KBM-7 (cell line): ENCODE results near the gene RNF151.
A peak's percentile ranks its signal among the peaks of the same experiment; 100 is the strongest.

Experiments
- DNase-seq: peaks from one replicate; pipeline ENCODE4 v3.0.0-alpha.2; 2015
- in situ Hi-C: fragments of 300-500 bp; cut with MboI; formaldehyde crosslinking; loops from 2 replicates; pipeline ENCODE4 v1.14.3; 2020; ENCODE audit warnings: low sequenced_read_pairs, low pct_unique_long_range_greater_than_20kb, mixed read lengths

RNF151 gene

DNA sequence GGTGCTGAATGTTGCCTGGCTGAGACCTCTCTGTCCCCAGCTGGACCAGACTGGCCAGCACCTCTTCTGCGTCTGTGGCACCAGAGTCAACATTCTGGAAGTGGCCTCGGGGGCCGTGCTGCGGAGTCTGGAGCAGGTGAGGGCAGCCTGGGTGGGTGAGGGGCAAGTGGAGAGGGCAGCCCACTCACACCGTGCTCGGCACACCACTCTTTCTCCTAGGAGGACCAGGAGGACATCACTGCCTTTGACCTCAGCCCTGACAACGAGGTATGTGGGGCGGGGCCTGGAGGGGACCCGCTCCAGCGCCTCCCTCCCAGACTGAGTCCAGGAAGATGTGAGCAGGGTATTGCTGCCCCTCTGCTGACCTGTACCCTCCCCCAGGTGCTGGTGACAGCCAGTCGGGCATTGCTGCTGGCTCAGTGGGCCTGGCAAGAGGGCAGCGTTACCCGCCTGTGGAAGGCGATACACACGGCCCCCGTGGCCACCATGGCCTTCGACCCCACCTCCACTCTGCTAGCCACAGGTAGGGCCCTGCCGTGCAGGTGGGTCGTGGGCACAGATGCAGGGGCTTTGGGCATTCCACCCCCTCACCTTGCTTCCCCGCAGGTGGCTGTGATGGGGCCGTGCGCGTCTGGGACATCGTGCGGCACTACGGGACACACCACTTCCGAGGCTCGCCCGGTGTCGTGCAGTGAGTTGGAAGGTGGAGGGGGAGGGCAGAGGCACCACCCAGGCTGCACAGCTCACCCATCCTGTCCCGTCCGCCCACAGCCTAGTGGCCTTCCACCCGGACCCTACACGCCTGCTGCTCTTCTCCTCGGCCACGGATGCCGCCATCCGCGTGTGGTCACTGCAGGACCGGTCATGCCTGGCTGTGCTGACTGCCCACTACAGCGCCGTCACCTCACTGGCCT, 7.8 kb downstream of the RNF151 start:
- in situ Hi-C loops: no loop called here
- DNase-seq: no peak

DNA sequence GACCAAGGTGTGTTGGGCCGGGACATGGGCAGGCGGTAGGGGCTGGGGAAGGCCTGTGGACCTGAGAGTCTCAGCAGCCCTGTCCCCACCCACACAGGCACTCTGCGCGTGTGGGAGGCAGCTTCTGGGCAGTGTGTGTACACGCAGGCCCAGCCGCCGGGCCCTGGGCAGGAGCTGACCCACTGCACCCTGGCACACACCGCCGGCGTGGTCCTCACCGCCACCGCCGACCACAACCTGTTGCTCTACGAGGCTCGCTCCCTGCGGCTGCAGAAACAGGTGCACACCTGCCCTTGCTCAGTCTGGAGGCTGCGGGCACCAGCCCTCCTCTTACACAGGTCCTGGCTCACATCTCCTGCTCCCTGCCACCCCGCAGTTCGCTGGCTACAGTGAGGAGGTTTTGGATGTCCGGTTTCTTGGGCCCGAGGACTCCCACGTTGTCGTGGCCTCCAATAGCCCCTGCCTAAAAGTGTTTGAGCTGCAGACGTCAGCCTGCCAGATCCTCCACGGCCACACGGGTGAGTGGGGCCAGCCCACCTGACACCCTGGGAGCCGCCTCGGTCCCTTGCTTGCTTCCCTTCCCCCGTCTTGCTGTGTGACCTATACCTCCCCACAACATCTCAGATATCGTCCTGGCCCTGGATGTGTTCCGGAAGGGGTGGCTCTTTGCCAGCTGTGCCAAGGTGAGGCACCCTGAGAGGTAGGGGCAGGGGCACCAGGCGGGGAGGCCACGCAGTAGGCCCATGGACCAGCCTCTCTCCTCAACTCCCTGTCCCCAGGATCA, 9.0 kb downstream of the RNF151 start:
- in situ Hi-C loops: no loop called here
- no peak for DNase-seq

- no peak for DNase-seq
- in situ Hi-C loops: no loop called here
Measured at GRCh38 chr16:1976216-1976520, 9.5 kb downstream of the RNF151 start.

- no peak for DNase-seq
- in situ Hi-C loops: no loop called here
Measured at GRCh38 chr16:1976951-1977874, 10.6 kb downstream of the RNF151 start.

GRCh38 chr16:1977875-1978268, 11.2 kb downstream of the RNF151 start:
- no peak for DNase-seq
- in situ Hi-C loops: no loop called here

DNA sequence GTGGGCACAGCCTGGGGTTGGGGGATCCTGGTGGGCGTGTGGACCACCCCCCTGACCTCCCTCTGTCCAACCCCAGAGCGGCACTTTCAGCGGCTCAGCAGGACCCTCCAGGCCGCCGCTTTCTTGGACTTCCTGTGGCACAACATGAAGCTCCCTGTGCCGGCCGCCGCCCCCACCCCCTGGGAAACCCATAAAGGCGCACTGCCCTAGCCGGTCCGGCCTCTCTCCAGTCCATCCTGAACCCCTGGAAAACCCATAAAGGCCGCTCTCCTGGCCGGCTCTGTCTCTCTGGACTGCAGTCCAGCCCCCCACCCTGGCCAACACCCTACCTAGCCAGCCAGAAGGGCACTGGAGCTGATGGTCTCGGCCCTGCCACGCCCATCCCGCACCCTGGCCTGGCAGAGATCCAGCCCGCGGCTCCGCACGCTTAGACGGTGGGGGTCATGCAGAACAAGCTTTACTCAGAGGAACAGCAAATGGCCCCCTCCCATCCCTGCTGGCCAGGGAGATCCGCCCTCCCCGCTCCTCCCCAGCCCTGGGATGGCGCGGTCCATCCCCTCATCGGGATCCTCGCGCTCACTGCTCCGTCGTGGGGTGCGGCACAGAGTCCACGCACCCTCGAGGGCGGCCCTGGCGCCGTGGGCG, 11.9 kb downstream of the RNF151 start:
- DNase-seq: no peak
- in situ Hi-C loops: no loop called here

GRCh38 chr16:1979271-1980029, 12.8 kb downstream of the RNF151 start:
- in situ Hi-C loops: no loop called here
- no peak for DNase-seq

DNA sequence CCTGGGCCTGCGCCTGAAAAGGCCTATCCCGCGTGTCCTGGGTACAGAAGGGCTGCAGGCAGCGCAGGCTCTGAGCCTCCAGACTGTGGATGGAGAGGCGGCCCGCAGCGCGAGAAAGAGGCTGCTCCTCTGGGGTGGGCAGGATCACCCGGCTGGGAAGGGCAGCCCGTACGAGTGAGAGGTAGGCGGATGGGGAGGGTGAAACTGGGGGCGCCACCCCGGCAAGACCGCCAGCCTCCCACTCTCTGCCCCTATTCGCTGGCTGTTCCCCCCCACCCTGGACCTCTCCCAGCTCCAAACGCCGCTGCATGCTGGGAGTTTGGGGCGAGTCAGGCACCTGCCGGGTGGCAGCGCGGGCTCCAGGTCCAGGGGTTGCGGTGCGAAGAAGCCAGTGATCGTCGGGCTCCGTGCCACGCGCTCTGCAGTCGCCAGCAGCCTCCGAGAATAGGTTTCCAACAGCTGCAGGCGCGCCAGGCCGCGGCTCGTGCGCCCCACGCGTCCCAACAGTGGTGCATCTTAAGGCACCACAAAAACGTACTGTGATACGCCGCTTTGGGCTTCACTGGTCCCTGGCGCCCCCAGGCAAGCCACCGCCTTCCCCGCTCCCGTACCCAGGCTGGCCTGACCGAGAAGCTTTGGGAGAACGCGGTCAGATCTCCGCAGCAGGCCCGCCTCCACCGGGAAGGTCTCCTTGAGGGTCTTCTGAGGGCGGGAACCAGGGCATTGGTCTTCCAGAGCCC, 13.5 kb downstream of the RNF151 start:
- no peak for DNase-seq
- in situ Hi-C loops: no loop called here

DNA sequence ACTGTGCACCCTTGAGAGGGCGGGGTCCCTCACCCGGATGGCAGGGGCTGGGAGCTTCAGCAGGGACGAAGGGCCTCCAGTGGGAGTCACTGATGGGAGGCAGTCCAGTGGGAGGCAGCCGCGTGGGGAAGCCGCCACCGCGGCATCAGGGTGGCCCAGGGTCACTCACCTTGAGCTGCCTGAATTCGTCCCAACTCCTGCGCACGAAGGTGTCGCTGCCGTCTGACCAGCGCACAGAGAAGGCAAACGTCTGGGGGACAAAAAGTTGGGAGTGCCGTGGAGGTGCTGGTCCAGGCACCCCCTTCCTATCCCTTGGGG, 14.1 kb downstream of the RNF151 start:
- in situ Hi-C loops: no loop called here
- DNase-seq: no peak

DNA sequence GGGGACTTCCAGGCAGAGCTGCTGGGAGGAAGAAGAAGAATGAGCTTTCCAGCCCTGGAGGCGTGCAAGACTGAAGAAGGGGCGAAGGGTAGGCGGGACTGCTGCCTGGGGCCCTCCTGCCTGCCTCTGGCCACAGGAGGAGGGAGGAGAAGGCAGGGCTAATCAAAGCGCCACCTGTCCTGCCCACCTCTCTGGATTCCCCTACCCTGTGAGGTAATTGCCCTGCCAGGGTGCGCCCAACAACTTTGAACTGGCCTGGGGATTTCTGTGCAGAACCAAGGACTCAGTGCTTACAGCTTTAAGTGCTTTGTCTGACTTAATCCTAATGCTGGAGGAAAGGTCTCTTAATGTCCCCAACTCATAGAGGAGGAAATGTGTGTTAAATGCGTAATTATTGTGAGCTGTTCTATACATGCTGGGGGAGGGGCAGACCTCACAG, 14.8 kb downstream of the RNF151 start, which contains the start of gene NOXO1:
NOXO1 (minus strand) TSS at position 72 of the 439 bp plus-strand sequence. CDS start 290 bp downstream, outside the sequence.
- in situ Hi-C loops: no loop called here
- no peak for DNase-seq

GRCh38 chr16:1982013-1982433, 15.4 kb downstream of the RNF151 start:
- in situ Hi-C loops: no loop called here
- no peak for DNase-seq

DNA sequence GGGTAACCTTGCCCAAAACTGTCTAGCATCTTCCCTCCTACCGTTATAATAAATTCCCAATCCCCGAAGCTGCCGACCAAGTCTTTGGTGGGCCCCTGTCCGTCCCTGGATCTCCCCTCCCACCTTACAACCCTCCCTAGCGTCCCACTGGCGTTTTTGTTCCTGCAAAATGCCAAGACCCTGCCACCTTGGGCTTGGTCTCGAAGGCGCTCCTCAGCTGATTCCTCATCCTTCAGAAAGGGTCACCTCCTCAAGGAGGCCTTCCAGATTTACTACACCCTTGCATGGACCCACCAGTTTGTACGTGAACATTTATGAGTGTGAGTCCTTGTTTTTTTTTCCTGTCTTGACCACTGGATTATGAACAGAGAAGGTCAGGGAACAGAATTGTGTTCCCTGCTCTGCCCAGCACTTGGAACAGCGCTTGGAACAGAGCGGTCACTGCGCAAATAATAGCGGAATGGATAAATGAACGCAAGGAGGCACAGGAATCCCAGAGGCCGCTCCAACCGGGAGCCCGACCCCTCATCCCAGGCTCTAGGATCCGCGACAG, 16.4 kb downstream of the RNF151 start:
- DNase-seq: no peak
- in situ Hi-C loops: no loop called here

DNA sequence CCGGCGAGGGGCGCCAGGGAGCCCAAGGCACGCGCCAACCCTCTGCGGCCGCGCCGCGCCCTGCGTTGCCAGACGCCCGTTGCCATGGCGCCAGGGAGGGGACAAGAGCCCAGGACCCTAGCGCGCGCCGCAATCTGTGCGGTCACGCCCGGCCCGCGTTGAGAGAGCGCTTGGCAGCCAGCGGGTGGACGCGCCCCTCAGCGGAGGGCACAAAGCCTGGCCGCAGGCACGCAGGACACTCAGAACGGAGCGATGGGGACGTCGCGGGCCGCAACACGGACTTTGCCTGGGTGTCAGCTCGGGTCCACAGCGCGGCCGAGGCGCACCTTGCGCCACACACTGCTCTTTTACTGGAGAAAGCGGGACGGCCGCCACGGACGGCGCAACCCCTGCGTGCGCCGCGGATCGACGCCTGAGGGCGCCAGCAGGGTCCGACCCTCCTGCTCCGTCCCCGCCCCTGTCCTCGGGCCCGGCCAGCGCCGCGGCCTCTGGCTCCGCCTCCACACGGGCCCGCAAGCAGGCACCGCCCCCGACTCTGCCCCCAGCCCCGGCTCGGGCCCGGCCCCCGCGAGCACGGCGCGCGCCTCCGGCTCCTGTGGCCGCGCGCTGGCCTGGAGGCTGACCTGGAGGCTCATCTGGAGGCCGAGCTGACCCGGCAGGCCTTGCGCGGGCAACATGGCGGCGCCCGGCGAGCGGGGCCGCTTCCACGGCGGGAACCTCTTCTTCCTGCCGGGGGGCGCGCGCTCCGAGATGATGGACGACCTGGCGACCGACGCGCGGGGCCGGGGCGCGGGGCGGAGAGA, 17.1 kb downstream of the RNF151 start, which contains the start of gene GFER:
GFER (plus strand) TSS at position 650 of the 803 bp plus-strand sequence; CDS start at position 676, 26 bp downstream.
- in situ Hi-C loops: no loop called here
- DNase-seq: peak; percentile 88

GRCh38 chr16:1984347-1985225, 17.9 kb downstream of the RNF151 start:
- DNase-seq: no peak
- in situ Hi-C loops: no loop called here

DNA sequence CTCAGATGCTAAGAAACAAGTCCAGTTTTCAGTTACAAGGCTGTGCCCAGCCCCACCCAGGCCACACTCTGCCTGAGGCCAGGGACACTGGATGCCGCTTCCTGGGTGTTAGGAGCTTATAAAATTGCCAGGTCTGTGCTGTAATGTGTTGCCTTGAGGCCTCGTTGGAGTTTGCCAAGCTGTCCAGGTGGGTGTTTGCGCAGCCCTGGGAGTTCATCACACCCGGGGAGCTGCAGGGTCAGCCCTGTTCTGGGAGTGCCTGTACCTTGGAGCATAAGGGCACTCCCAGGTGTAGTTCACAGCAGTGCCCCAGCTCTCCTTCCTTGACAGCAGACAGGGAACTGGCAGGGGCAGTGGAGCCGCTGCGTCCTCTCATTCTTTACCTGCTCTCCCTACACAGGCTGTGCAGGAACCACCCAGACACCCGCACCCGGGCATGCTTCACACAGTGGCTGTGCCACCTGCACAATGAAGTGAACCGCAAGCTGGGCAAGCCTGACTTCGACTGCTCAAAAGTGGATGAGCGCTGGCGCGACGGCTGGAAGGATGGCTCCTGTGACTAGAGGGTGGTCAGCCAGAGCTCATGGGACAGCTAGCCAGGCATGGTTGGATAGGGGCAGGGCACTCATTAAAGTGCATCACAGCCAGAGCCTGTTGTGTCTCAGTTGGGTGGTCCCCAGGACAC, 19.0 kb downstream of the RNF151 start:
- in situ Hi-C loops: no loop called here
- no peak for DNase-seq
